Transverse colon (tissue), 3 donors: ENCODE measurements around the gene CFAP46.

Experiments used
- CTCF ChIP-seq, 5 experiments: fragments of 200-600 bp in 3 of 5; fragments of 450-650 bp in 2 of 5; sonication (generic) in 3 of 5; IDR thresholded peaks; 1 replicate in 2 of 5; 2 replicates in 3 of 5; pipeline ENCODE4 v1.5.1; 2016 to 2017; ENCODE audit warnings: antibody characterized with exemption in 5 of 5, inconsistent platforms in 3 of 5, mild to moderate bottlenecking in 2 of 5, moderate library complexity in 1 of 5
- EP300 ChIP-seq: sonication (generic); formaldehyde crosslinking; IDR thresholded peaks from one replicate; pipeline ENCODE4 v1.6.1; 2017; ENCODE audit warnings: antibody characterized with exemption, low read depth
- POLR2A ChIP-seq: fragments of 450-650 bp; IDR thresholded peaks from one replicate; pipeline ENCODE4 v1.6.1; 2016; ENCODE audit warnings: antibody characterized with exemption, mild to moderate bottlenecking, moderate library complexity

GRCh38 chr10:132890301-132890700 is 52.1 kb downstream of the CFAP46 start:
- TF ChIP-seq CTCF (IDR thresholded peaks at IDR 0.05) (no peak), POLR2A (no peak), EP300 (no peak)
